Astrocyte (in vitro differentiated cells and primary cell): Measurements from ENCODE around the gene TRIM8. TPM values are rescaled to one million over a fixed set of nuclear protein-coding genes. Genes with fewer than 3 reads are reported as not detected.
"Not testable (repeated sequence)": the region's sequence is repeated elsewhere in the genome, so short reads cannot be mapped to it uniquely, and the experiment has no call there.

Experiments used
- DNase-seq: peaks from one replicate; pipeline ENCODE4 v3.0.0-alpha.2; 2010; ENCODE audit warnings: low read depth
- FAIRE-seq: peaks from 2 replicates; lab custom pipeline; 2011; peaks lifted over from hg19 to GRCh38; lab: Jason Lieb, UNC
- H2AFZ ChIP-seq: 2 replicates; pipeline ENCODE4 v1.6.0; 2012; ENCODE audit warnings: low read depth, low read length, inconsistent platforms
- H3K27ac ChIP-seq: 2 replicates; pipeline ENCODE4 v1.5.1; 2011; ENCODE audit warnings: low read depth, low read length, inconsistent platforms
- H3K27me3 ChIP-seq: 2 replicates; pipeline ENCODE4 v1.6.0; 2011; ENCODE audit warnings: low read length, inconsistent platforms; ENCODE audit not compliant: insufficient read depth
- H3K36me3 ChIP-seq: 2 replicates; pipeline ENCODE4 v1.5.1; 2011; ENCODE audit warnings: low read length, inconsistent platforms; ENCODE audit not compliant: insufficient read depth
- H3K4me1 ChIP-seq: 2 replicates; pipeline ENCODE4 v1.5.1; 2011; ENCODE audit warnings: low read length, inconsistent platforms; ENCODE audit not compliant: insufficient read depth
- H3K4me2 ChIP-seq: 2 replicates; pipeline ENCODE4 v1.6.0; 2012; ENCODE audit warnings: low read length, inconsistent platforms
- H3K4me3 ChIP-seq: 2 replicates; pipeline ENCODE4 v1.5.1; 2011; ENCODE audit warnings: low read depth, mild to moderate bottlenecking, low read length, inconsistent platforms; ENCODE audit not compliant: insufficient read depth
- H3K79me2 ChIP-seq: 2 replicates; pipeline ENCODE4 v1.6.0; 2012; ENCODE audit warnings: mild to moderate bottlenecking, low read length, inconsistent platforms; ENCODE audit not compliant: insufficient read depth
- H3K9ac ChIP-seq: 2 replicates; pipeline ENCODE4 v1.6.0; 2012; ENCODE audit warnings: mild to moderate bottlenecking, low read length, inconsistent platforms
- H3K9me3 ChIP-seq: 2 replicates; pipeline ENCODE4 v1.5.1; 2012; ENCODE audit warnings: low read depth, mild to moderate bottlenecking, low read length, inconsistent platforms; ENCODE audit not compliant: insufficient read depth
- H4K20me1 ChIP-seq: 2 replicates; pipeline ENCODE4 v1.6.0; 2012; ENCODE audit warnings: low read length, inconsistent platforms; ENCODE audit not compliant: insufficient read depth
- H3K27ac Mint-ChIP-seq: one replicate; pipeline ENCODE4 v1.8.0; 2021; ENCODE audit warnings: mild to moderate bottlenecking, mixed read lengths; ENCODE audit not compliant: unreplicated experiment
- H3K27me3 Mint-ChIP-seq: one replicate; pipeline ENCODE4 v1.8.0; 2021; ENCODE audit warnings: low read depth, mixed read lengths; ENCODE audit not compliant: unreplicated experiment
- H3K36me3 Mint-ChIP-seq: one replicate; pipeline ENCODE4 v1.8.0; 2021; ENCODE audit warnings: low read depth, mixed read lengths; ENCODE audit not compliant: unreplicated experiment
- H3K4me1 Mint-ChIP-seq: one replicate; pipeline ENCODE4 v1.8.0; 2021; ENCODE audit warnings: low read depth, mixed read lengths; ENCODE audit not compliant: unreplicated experiment
- H3K4me3 Mint-ChIP-seq: one replicate; pipeline ENCODE4 v1.8.0; 2021; ENCODE audit warnings: mild to moderate bottlenecking, moderate library complexity, mixed read lengths; ENCODE audit not compliant: unreplicated experiment
- H3K9me3 Mint-ChIP-seq: one replicate; pipeline ENCODE4 v1.8.0; 2021; ENCODE audit warnings: mild to moderate bottlenecking, mixed read lengths; ENCODE audit not compliant: unreplicated experiment
- CTCF ChIP-seq: IDR thresholded peaks from 2 replicates; pipeline ENCODE4 v1.5.1; 2011; ENCODE audit warnings: low read depth, mild to moderate bottlenecking, inconsistent platforms, low read length, moderate library complexity; ENCODE audit not compliant: insufficient read depth
- EZH2 ChIP-seq: IDR thresholded peaks from 2 replicates; pipeline ENCODE4 v1.6.1; 2012; ENCODE audit warnings: mild to moderate bottlenecking, low read length, inconsistent platforms; ENCODE audit not compliant: insufficient read depth
- total RNA-seq: library from RNA; stranded (reverse); gene quantifications from 2 replicates; pipeline ENCODE4 v1.2.1, GENCODE V29; 2021

TRIM8 gene
- total RNA-seq, 1 donor from 2014 or later: 117 TPM

GRCh38 chr10:102683736-102684135, 39.5 kb downstream of the TRIM8 start:
- no peak for DNase-seq

GRCh38 chr10:102691285-102692066, 47.2 kb downstream of the TRIM8 start:
- Histone ChIP-seq H3K36me3 (no peaks in the 10 kb centered on the region), H3K4me3 (no peak overlapping the region), H3K4me1 (no peaks in the 10 kb centered on the region), H4K20me1 (no peaks in the 10 kb centered on the region), H3K9me3 (no peaks in the 10 kb centered on the region), H3K79me2 (no peaks in the 10 kb centered on the region), H3K4me2 (no peak overlapping the region), H3K27ac (no peak overlapping the region), H3K9ac (no peak overlapping the region), H3K27me3 (no peaks in the 10 kb centered on the region), H2AFZ (no peak overlapping the region)
- Mint-ChIP-seq H3K36me3 (peaks cover 15% of the 10 kb centered on the region), H3K4me1 (peaks cover 9% of the 10 kb centered on the region), H3K27me3 (no peaks in the 10 kb centered on the region), H3K9me3 (no peaks in the 10 kb centered on the region), H3K27ac (peak overlapping the region; percentile 47), H3K4me3 (no peak overlapping the region)
- TF ChIP-seq EZH2 (no peak), CTCF (no peak)
- DNase-seq (no peak), FAIRE-seq (no peak)

More at GRCh38 chr10:102683736-102684135, 39.5 kb downstream of the TRIM8 start:
- Mint-ChIP-seq H3K4me1 (peaks cover 8% of the 10 kb centered on the region), H3K9me3 (no peaks in the 10 kb centered on the region), H3K4me3 (no peak overlapping the region), H3K27me3 (no peaks in the 10 kb centered on the region), H3K36me3 (peaks cover 26% of the 10 kb centered on the region), H3K27ac (no peak overlapping the region)
- no peak for TF ChIP-seq CTCF
- TF ChIP-seq EZH2: no peak
- no peak overlapping the region for H3K4me2 ChIP-seq
- H3K4me3 ChIP-seq: no peak overlapping the region
- H3K27ac ChIP-seq: no peak overlapping the region
- no peaks in the 10 kb centered on the region for H3K4me1 ChIP-seq
- no peaks in the 10 kb centered on the region for H3K9me3 ChIP-seq
- H3K36me3 ChIP-seq: peaks cover 2% of the 10 kb centered on the region
- FAIRE-seq: no peak
- no peak overlapping the region for H2AFZ ChIP-seq
- no peaks in the 10 kb centered on the region for H3K27me3 ChIP-seq
- H3K9ac ChIP-seq: no peak overlapping the region
- no peaks in the 10 kb centered on the region for H4K20me1 ChIP-seq
- H3K79me2 ChIP-seq: no peaks in the 10 kb centered on the region

GRCh38 chr10:102695401-102695800, 51.1 kb downstream of the TRIM8 start:
- not testable (repeated sequence) for H3K4me2 ChIP-seq

More at GRCh38 chr10:102695401-102695800, 51.1 kb downstream of the TRIM8 start:
- FAIRE-seq, H3K9ac ChIP-seq, H3K4me3 Mint-ChIP-seq, H3K36me3 ChIP-seq, H2AFZ ChIP-seq, H3K4me1 ChIP-seq, H3K79me2 ChIP-seq, DNase-seq, H3K9me3 Mint-ChIP-seq, H3K27me3 ChIP-seq, H4K20me1 ChIP-seq, H3K27ac Mint-ChIP-seq, H3K4me3 ChIP-seq, H3K27ac ChIP-seq, H3K9me3 ChIP-seq, H3K27me3 Mint-ChIP-seq: not testable (repeated sequence)
- peaks cover 13% of the 10 kb centered on the region for H3K4me1 Mint-ChIP-seq
- peaks cover 20% of the 10 kb centered on the region for H3K36me3 Mint-ChIP-seq
